K562 (cell line): ENCODE measurements around the gene MTOR. TPM values are rescaled to one million over a fixed set of nuclear protein-coding genes. Genes with fewer than 3 reads are reported as not detected.

Source experiments
- ATAC-seq: fragments of 200-7000 bp; cut with Tn5 transposase; 3 replicates; pipeline ENCODE4 v1.9.1; 2020; ENCODE audit warnings: moderate library complexity
- BruUV-seq: library from RNA; stranded (reverse); fragments of 400-500 nt; replicated peaks from 2 replicates; lab custom pipeline; 2021; lab: Mats Ljungman, UMichigan
- CTCF ChIA-PET: fragments of 300-600 bp; formaldehyde crosslinking; extraction: SDS; loops from one replicate; lab custom pipeline; 2021; ENCODE audit warnings: low intra/inter-chr PET ratio; lab: Yijun Ruan, JAX
- POLR2A ChIA-PET: fragments of 300-600, 350-650 bp; sonication (Branson Sonifier 250); formaldehyde crosslinking; extraction: SDS; loops from one replicate; lab custom pipeline; 2021; ENCODE audit warnings: antibody characterized with exemption, inconsistent platforms; lab: Yijun Ruan, JAX
- DNase-seq, 4 experiments: peaks; one replicate each; pipeline versions ENCODE4 v3.0.0 to v3.0.0-alpha.2; 2011 to 2018; ENCODE audit warnings: low spot score in 3 of 4, mixed read lengths in 3 of 4; ENCODE audit errors: extremely low read depth in 1 of 4
- FAIRE-seq: peaks from 2 replicates; lab custom pipeline; 2011; peaks lifted over from hg19 to GRCh38; lab: Jason Lieb, UNC
- H2AFZ ChIP-seq: 2 replicates; pipeline ENCODE4 v1.6.0; 2011; ENCODE audit warnings: low read depth, low read length, control low read depth, inconsistent platforms
- H3K27ac ChIP-seq: fragments of 200-600 bp; 3 replicates; pipeline ENCODE4 v1.8.0; 2011; ENCODE audit warnings: low read depth, mild to moderate bottlenecking, control low read depth, inconsistent platforms, low read length, moderate library complexity, mixed read lengths; ENCODE audit errors: extremely low read depth
- H3K27me3 ChIP-seq, 2 experiments: fragments of 300-600 bp in 1 of 2; 2 replicates in 1 of 2; 3 replicates in 1 of 2; pipeline versions ENCODE4 v1.6.0 to v1.8.0; 2011; ENCODE audit warnings: inconsistent platforms in 2 of 2, low read length in 2 of 2, mild to moderate bottlenecking in 1 of 2, mixed read lengths in 1 of 2, moderate library complexity in 1 of 2; ENCODE audit not compliant: control insufficient read depth in 2 of 2, insufficient read depth in 2 of 2
- H3K36me3 ChIP-seq: fragments of 300-600 bp; 3 replicates; pipeline ENCODE4 v1.8.0; 2011; ENCODE audit warnings: mild to moderate bottlenecking, low read length, inconsistent platforms; ENCODE audit not compliant: control insufficient read depth, insufficient read depth
- H3K4me1 ChIP-seq, 2 experiments: fragments of 200-600 bp in 1 of 2; replicated peaks in 1 of 2; 2 replicates in 1 of 2; 3 replicates in 1 of 2; pipeline versions ENCODE4 v1.5.1 to v1.8.0; 2011; ENCODE audit warnings: inconsistent platforms in 2 of 2, low read length in 2 of 2, mild to moderate bottlenecking in 1 of 2, mixed read lengths in 1 of 2, moderate library complexity in 1 of 2; ENCODE audit not compliant: control insufficient read depth in 2 of 2, insufficient read depth in 2 of 2
- H3K4me2 ChIP-seq: 2 replicates; pipeline ENCODE4 v1.6.1; 2011; ENCODE audit warnings: low read length, control low read depth, inconsistent platforms, mixed read lengths; ENCODE audit not compliant: insufficient read depth
- H3K4me3 ChIP-seq: fragments of 200-600 bp; sonication (generic), shearing (Covaris generic); 2 replicates; pipeline ENCODE4 v1.5.1; 2016; ENCODE audit warnings: control low read depth, inconsistent platforms
- H3K79me2 ChIP-seq: fragments of 200-600 bp; 3 replicates; pipeline ENCODE4 v1.8.0; 2011; ENCODE audit warnings: low read length, inconsistent platforms; ENCODE audit not compliant: control insufficient read depth, insufficient read depth
- H3K9ac ChIP-seq, 2 experiments: 2 replicates each; pipeline versions ENCODE4 v1.6.0 to v1.6.1; 2011; ENCODE audit warnings: low read depth in 2 of 2, low read length in 2 of 2, control low read depth in 1 of 2, inconsistent platforms in 1 of 2, mild to moderate bottlenecking in 1 of 2, mixed read lengths in 1 of 2; ENCODE audit not compliant: insufficient read depth in 1 of 2
- H3K9me1 ChIP-seq: one replicate; pipeline ENCODE4 v1.6.0; 2011; ENCODE audit warnings: inconsistent platforms, mild to moderate bottlenecking, low read length, moderate library complexity; ENCODE audit not compliant: control insufficient read depth, insufficient read depth
- H3K9me3 ChIP-seq: replicated peaks from 2 replicates; pipeline ENCODE4 v1.5.1; 2011; ENCODE audit warnings: low read depth, low read length, inconsistent platforms; ENCODE audit not compliant: control insufficient read depth, insufficient read depth
- H4K20me1 ChIP-seq: replicated peaks from 2 replicates; pipeline ENCODE4 v1.6.1; 2011; ENCODE audit warnings: low read length, inconsistent platforms, mixed read lengths; ENCODE audit not compliant: control insufficient read depth, insufficient read depth
- HNRNPH1 ChIP-seq: fragments of 200-400 bp; formaldehyde crosslinking; optimal IDR thresholded peaks from 2 replicates; pipeline ENCODE3; 2017; ENCODE audit warnings: low read depth, mild to moderate bottlenecking, low read length, moderate library complexity
- MTF1 ChIP-seq: fragments of 250-450 bp; sonication (Bioruptor Pico); IDR thresholded peaks from 2 replicates; pipeline ENCODE4 v1.9.0; 2021; ENCODE audit warnings: moderate library complexity, mild to moderate bottlenecking, inconsistent platforms, borderline replicate concordance
- NR2C2 ChIP-seq, 2 experiments: fragments of 200-800 bp in 1 of 2; sonication (Bioruptor generic) in 1 of 2; sonication (generic) in 1 of 2; formaldehyde crosslinking in 1 of 2; IDR thresholded peaks; 2 replicates each; pipeline versions ENCODE4 v1.6.1 to v1.8.0; 2016 to 2022; ENCODE audit warnings: mild to moderate bottlenecking in 1 of 2, missing compliant biosample characterization in 1 of 2, missing genetic modification characterization in 1 of 2, missing genetic modification reagents in 1 of 2
- POLR2A ChIP-seq: fragments of 450-650 bp; conservative IDR thresholded peaks from 2 replicates; pipeline ENCODE4 v1.6.1; 2016
- SLC30A9 ChIP-seq: fragments of 250-450 bp; sonication (Bioruptor Pico); IDR thresholded peaks from 2 replicates; pipeline ENCODE4 v1.8.0; 2022; ENCODE audit warnings: mild to moderate bottlenecking, moderate library complexity
- TEAD4 ChIP-seq, 2 experiments: sonication (generic) in 1 of 2; formaldehyde crosslinking in 1 of 2; IDR thresholded peaks; 2 replicates each; pipeline versions ENCODE4 v1.6.1 to v1.8.0; 2012 to 2022; ENCODE audit warnings: borderline replicate concordance in 1 of 2, inconsistent platforms in 1 of 2, low read length in 1 of 2, mild to moderate bottlenecking in 1 of 2, missing genetic modification reagents in 1 of 2
- TSC22D4 ChIP-seq: fragments of 450-650 bp; IDR thresholded peaks from 2 replicates; pipeline ENCODE4 v1.6.1; 2016; ENCODE audit warnings: missing genetic modification characterization, missing biosample characterization, control low read depth
- ZNF217 ChIP-seq: sonication (generic); formaldehyde crosslinking; IDR thresholded peaks from 2 replicates; pipeline ENCODE4 v1.8.0; 2022; ENCODE audit warnings: mild to moderate bottlenecking, missing genetic modification reagents
- WGBS: fragments of 100-300 bp; shearing (Covaris generic); methylation state at CpG from one replicate; pipeline ENCODE4 v1.1.6; 2016; ENCODE audit warnings: low coverage, mixed read lengths; ENCODE audit not compliant: insufficient coverage; ENCODE audit errors: missing lambda C conversion rate; 5-methylcytosine and 5-hydroxymethylcytosine counted together
- in situ Hi-C: fragments of 300-500 bp; cut with MboI; formaldehyde crosslinking; loops from 4 replicates; pipeline ENCODE4 v1.15.0; 2018; ENCODE audit warnings: inconsistent platforms, mixed read lengths
- intact Hi-C: fragments of 100-400 bp; cut with micrococcal nuclease; formaldehyde crosslinking; loops from 2 replicates; pipeline ENCODE4 v1.14.2; 2022
- polyA plus RNA-seq, 8 experiments: library from polyadenylated mRNA; depleted of rRNA in 4 of 8; stranded (reverse) in 5 of 8; unstranded in 3 of 8; fragments of >200 nt; fragmentation: Nextera tagmentation in 2 of 8; fragmentation: Illumina TruSeq in 1 of 8; extraction: Ambion mirVana in 2 of 8; extraction: Trizol in 1 of 8; gene quantifications; 2 replicates each; pipeline versions ENCODE4 v1.2.1 to v1.2.3, GENCODE V29; 2011 to 2014; ENCODE audit warnings: inconsistent platforms in 1 of 8, missing spikeins in 1 of 8
- total RNA-seq, 7 experiments: library from RNA; depleted of rRNA in 6 of 7; stranded (reverse); fragments of >200 nt in 6 of 7; fragmentation: Illumina TruSeq in 2 of 7; extraction: Trizol in 2 of 7; gene quantifications; 2 replicates each; pipeline versions ENCODE4 v1.2.1 to v1.2.3, GENCODE V29; 2011 to 2021; ENCODE audit warnings: low replicate concordance in 1 of 7
- TF ChIP-seq, protein P1 (sequence below): fragments of 450-650 bp; IDR thresholded peaks from 2 replicates; pipeline ENCODE4 v1.6.1; 2016; ENCODE audit warnings: low read depth

Gene MTOR
- total and polyA plus RNA-seq, 9 of the 15 experiments (the other 6 are each of a cell fraction or from before 2014, with no cell fraction given), result 11.4 to 71.4 (median 52.2) TPM

DNA sequence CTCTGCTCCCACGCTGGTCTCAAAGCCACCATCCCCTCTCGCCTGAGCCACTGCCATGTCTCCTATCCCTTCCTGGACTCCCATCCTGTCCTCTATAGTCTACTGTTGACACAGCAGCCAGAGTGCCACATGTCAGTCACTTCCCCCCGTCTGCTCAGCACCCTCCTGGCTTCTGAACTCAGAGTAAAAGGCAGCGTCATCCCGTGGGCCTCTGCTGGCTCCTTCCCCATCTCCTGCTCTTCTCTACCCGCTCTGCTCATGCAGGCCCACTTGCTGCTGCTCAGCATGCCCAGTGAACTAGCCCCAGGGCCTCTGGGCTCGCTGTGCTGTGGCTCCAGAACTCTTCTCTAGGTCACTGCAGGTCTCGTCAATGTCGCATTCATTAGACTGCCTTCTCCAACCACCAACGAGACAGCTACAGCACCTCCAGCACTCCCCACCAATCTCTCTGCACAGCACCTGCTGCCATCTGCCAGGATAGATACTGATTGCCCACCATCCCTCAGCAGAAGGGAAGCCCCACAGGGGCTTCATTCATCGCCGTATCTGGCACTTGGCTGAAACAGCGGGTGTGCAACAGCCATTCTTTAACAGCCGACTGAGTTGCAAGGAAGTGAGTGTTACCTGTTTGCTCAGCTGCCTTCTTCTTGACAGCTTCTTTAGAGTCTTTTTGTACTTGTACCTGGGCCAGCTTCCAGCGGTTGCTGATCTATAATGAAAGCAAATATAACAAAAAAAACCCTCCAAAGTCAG, 190.7 kb downstream of the MTOR start:
- no peak overlapping the region for H2AFZ ChIP-seq
- 0 out of 2 replicates have a peak, but pooled peaks have one; percentile 44 for TF ChIP-seq POLR2A
- no peak for TF ChIP-seq HNRNPH1
- TF ChIP-seq MTF1 (CRISPR knock-in tag), result no peak
- no peak for TF ChIP-seq NR2C2 (CRISPR knock-in tag; IDR thresholded peaks at IDR 0.05)
- no peak for TF ChIP-seq NR2C2 (tag; IDR thresholded peaks at IDR 0.05)
- no peak for TF ChIP-seq TSC22D4 (tag)
- TF ChIP-seq TEAD4 (IDR thresholded peaks at IDR 0.05; ENCODE audit: low read length), result no peak
- no peak for TF ChIP-seq TEAD4 (CRISPR knock-in tag; IDR thresholded peaks at IDR 0.05; ENCODE audit: borderline replicate concordance)
- TF ChIP-seq, protein P1, sequence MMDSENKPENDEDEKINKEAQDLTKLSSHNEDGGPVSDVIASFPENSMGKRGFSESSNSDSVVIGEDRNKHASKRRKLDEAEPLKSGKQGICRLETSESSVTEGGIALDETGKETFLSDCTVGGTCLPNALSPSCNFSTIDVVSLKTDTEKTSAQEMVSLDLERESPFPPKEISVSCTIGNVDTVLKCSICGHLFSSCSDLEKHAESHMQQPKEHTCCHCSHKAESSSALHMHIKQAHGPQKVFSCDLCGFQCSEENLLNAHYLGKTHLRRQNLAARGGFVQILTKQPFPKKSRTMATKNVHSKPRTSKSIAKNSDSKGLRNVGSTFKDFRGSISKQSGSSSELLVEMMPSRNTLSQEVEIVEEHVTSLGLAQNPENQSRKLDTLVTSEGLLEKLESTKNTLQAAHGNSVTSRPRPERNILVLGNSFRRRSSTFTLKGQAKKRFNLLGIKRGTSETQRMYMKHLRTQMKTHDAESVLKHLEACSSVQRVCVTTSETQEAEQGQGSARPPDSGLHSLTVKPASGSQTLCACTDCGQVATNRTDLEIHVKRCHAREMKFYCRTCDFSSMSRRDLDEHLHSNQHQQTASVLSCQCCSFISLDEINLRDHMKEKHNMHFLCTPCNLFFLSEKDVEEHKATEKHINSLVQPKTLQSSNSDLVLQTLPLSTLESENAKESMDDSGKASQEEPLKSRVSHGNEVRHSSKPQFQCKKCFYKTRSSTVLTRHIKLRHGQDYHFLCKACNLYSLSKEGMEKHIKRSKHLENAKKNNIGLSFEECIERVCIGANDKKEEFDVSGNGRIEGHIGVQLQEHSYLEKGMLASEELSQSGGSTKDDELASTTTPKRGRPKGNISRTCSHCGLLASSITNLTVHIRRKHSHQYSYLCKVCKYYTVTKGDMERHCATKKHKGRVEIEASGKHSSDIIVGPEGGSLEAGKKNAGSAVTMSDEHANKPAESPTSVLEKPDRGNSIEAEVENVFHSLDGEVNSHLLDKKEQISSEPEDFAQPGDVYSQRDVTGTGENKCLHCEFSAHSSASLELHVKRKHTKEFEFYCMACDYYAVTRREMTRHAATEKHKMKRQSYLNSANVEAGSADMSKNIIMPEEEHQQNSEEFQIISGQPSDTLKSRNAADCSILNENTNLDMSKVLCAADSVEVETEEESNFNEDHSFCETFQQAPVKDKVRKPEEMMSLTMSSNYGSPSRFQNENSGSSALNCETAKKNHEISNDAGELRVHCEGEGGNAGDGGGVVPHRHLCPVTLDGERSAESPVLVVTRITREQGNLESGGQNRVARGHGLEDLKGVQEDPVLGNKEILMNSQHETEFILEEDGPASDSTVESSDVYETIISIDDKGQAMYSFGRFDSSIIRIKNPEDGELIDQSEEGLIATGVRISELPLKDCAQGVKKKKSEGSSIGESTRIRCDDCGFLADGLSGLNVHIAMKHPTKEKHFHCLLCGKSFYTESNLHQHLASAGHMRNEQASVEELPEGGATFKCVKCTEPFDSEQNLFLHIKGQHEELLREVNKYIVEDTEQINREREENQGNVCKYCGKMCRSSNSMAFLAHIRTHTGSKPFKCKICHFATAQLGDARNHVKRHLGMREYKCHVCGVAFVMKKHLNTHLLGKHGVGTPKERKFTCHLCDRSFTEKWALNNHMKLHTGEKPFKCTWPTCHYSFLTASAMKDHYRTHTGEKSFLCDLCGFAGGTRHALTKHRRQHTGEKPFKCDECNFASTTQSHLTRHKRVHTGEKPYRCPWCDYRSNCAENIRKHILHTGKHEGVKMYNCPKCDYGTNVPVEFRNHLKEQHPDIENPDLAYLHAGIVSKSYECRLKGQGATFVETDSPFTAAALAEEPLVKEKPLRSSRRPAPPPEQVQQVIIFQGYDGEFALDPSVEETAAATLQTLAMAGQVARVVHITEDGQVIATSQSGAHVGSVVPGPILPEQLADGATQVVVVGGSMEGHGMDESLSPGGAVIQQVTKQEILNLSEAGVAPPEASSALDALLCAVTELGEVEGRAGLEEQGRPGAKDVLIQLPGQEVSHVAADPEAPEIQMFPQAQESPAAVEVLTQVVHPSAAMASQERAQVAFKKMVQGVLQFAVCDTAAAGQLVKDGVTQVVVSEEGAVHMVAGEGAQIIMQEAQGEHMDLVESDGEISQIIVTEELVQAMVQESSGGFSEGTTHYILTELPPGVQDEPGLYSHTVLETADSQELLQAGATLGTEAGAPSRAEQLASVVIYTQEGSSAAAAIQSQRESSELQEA, result no peak
- TF ChIP-seq SLC30A9 (CRISPR knock-in tag), result no peak
- TF ChIP-seq ZNF217 (CRISPR knock-in tag), result no peak
- no peak overlapping the region for H3K4me2 ChIP-seq
- DNase-seq (no peak), ATAC-seq (no peak), FAIRE-seq (no peak)
- H3K9me1 ChIP-seq, result no peaks in the 10 kb centered on the region
- no peak overlapping the region for H3K27ac ChIP-seq
- intact Hi-C loops (no loop called here), in situ Hi-C loops (no loop called here)
- WGBS, result 86% methylated on average over 15 of the region's 15 CpGs
- H3K9ac ChIP-seq, result no peak overlapping the region
- no peak overlapping the region for H3K4me3 ChIP-seq
- no peaks in the 10 kb centered on the region for H3K4me1 ChIP-seq
- CTCF ChIA-PET, result no interaction called here
- H3K36me3 ChIP-seq, result peaks cover 93% of the 10 kb centered on the region
- H3K79me2 ChIP-seq, result no peaks in the 10 kb centered on the region
- POLR2A ChIA-PET, result interaction anchor here (1.1 to 1.9 kb wide), 3 partner anchors 10 to 41 kb away, joined by 3 to 8 read pairs (median 5); no protein-coding TSS in a partner anchor
- no TSS peak for BruUV-seq
- no peaks in the 10 kb centered on the region for H3K27me3 ChIP-seq
- no peaks in the 10 kb centered on the region for H4K20me1 ChIP-seq
- H3K9me3 ChIP-seq, result no peaks in the 10 kb centered on the region
